SK-N-SH (cell line): ENCODE results near the gene LSS. TPM values are rescaled to one million over a fixed set of nuclear protein-coding genes. Genes with fewer than 3 reads are reported as not detected.

Experiments used
- CTCF ChIA-PET: fragments of 300-600, 350-600 bp; formaldehyde crosslinking; extraction: SDS; loops from one replicate; lab custom pipeline; 2021; lab: Yijun Ruan, JAX
- POLR2A ChIA-PET: fragments of 350-600 bp; sonication (Branson Sonifier 250); formaldehyde crosslinking; extraction: SDS; loops from one replicate; lab custom pipeline; 2020; ENCODE audit warnings: antibody characterized with exemption, inconsistent platforms; lab: Yijun Ruan, JAX
- DNase-seq: peaks from one replicate; pipeline ENCODE4 v3.0.0; 2012
- H2AFZ ChIP-seq: fragments of 200-600 bp; sonication (generic); 2 replicates; pipeline ENCODE4 v1.8.1; 2016; ENCODE audit warnings: antibody characterized with exemption, mild to moderate bottlenecking, low read depth
- H3F3A ChIP-seq: fragments of 200-600 bp; sonication (generic); replicated peaks from 2 replicates; pipeline ENCODE3; 2016; ENCODE audit warnings: antibody characterized with exemption, mild to moderate bottlenecking; ENCODE audit not compliant: insufficient read depth
- H3K27ac ChIP-seq, 2 experiments: fragments of 200-500 bp in 1 of 2; fragments of 200-600 bp in 1 of 2; sonication (Bioruptor generic) in 1 of 2; sonication (generic), shearing (Covaris generic) in 1 of 2; 2 replicates each; pipeline versions ENCODE4 v1.5.1 to v1.6.1; 2014 to 2016; ENCODE audit warnings: low read depth in 2 of 2, inconsistent platforms in 1 of 2, low read length in 1 of 2, mild to moderate bottlenecking in 1 of 2, mixed read lengths in 1 of 2
- H3K27me3 ChIP-seq: fragments of 200-600 bp; sonication (generic), shearing (Covaris generic); 2 replicates; pipeline ENCODE4 v1.6.1; 2016; ENCODE audit warnings: mixed run types; ENCODE audit not compliant: insufficient read depth
- H3K36me3 ChIP-seq, 2 experiments: fragments of 200-500 bp in 1 of 2; fragments of 200-600 bp in 1 of 2; sonication (Bioruptor generic) in 1 of 2; sonication (generic) in 1 of 2; replicated peaks in 1 of 2; 2 replicates each; pipeline versions ENCODE3 to v1.5.1; 2014 to 2016; ENCODE audit warnings: low read length in 1 of 2, mild to moderate bottlenecking in 1 of 2; ENCODE audit not compliant: insufficient read depth in 2 of 2, control insufficient read depth in 1 of 2
- H3K4me1 ChIP-seq, 2 experiments: fragments of 200-500 bp in 1 of 2; fragments of 200-600 bp in 1 of 2; sonication (Bioruptor generic) in 1 of 2; sonication (generic), shearing (Covaris generic) in 1 of 2; 2 replicates each; pipeline versions ENCODE4 v1.5.1 to v1.6.1; 2014 to 2016; ENCODE audit warnings: low read depth in 1 of 2, low read length in 1 of 2, mixed run types in 1 of 2; ENCODE audit not compliant: insufficient read depth in 2 of 2, control insufficient read depth in 1 of 2
- H3K4me2 ChIP-seq: fragments of 200-600 bp; sonication (generic), shearing (Covaris generic); 2 replicates; pipeline ENCODE4 v1.6.1; 2017; ENCODE audit warnings: mixed run types
- H3K4me3 ChIP-seq, 2 experiments: fragments of 200-500 bp in 1 of 2; fragments of 200-600 bp in 1 of 2; sonication (Bioruptor generic) in 1 of 2; sonication (generic), shearing (Covaris generic) in 1 of 2; 2 replicates each; pipeline versions ENCODE4 v1.5.1 to v1.8.1; 2014 to 2016; ENCODE audit warnings: low read depth in 2 of 2, inconsistent platforms in 1 of 2, low read length in 1 of 2, mild to moderate bottlenecking in 1 of 2, mixed read lengths in 1 of 2, moderate library complexity in 1 of 2
- H3K79me2 ChIP-seq: fragments of 200-600 bp; sonication (generic); 2 replicates; pipeline ENCODE4 v1.8.1; 2017; ENCODE audit warnings: mild to moderate bottlenecking; ENCODE audit not compliant: insufficient read depth
- H3K9ac ChIP-seq: fragments of 200-600 bp; sonication (generic); 2 replicates; pipeline ENCODE4 v1.6.1; 2017; ENCODE audit warnings: mixed run types
- H3K9me2 ChIP-seq: fragments of 200-600 bp; sonication (generic); 2 replicates; pipeline ENCODE4 v1.6.1; 2017; ENCODE audit warnings: mixed run types
- H3K9me3 ChIP-seq: fragments of 200-600 bp; sonication (generic); 2 replicates; pipeline ENCODE4 v1.6.1; 2017; ENCODE audit warnings: mixed run types, mild to moderate bottlenecking, moderate library complexity
- H4K20me1 ChIP-seq: fragments of 200-600 bp; sonication (generic); 2 replicates; pipeline ENCODE4 v1.6.1; 2017; ENCODE audit warnings: mild to moderate bottlenecking, mixed run types; ENCODE audit not compliant: insufficient read depth
- CHD2 ChIP-seq: fragments of 150-350 bp; IDR thresholded peaks from 2 replicates; pipeline ENCODE4 v1.6.1; 2018; ENCODE audit warnings: low read length; ENCODE audit not compliant: partially characterized antibody
- EP300 ChIP-seq, 2 experiments: IDR thresholded peaks; 2 replicates each; pipeline versions ENCODE4 v1.4.0 to v1.6.1; 2012; ENCODE audit warnings: borderline replicate concordance in 1 of 2, low read depth in 1 of 2, low read length in 1 of 2
- FOSL2 ChIP-seq: IDR thresholded peaks from 2 replicates; pipeline ENCODE4 v1.4.0; 2012; ENCODE audit warnings: low read depth, mild to moderate bottlenecking, moderate library complexity, borderline replicate concordance
- FOXM1 ChIP-seq: IDR thresholded peaks from 2 replicates; pipeline ENCODE4 v1.4.0; 2012; ENCODE audit warnings: low read depth, mild to moderate bottlenecking
- JUND ChIP-seq: IDR thresholded peaks from 2 replicates; pipeline ENCODE4 v1.4.0; 2012
- MEF2A ChIP-seq: IDR thresholded peaks from 2 replicates; pipeline ENCODE4 v1.4.0; 2012; ENCODE audit warnings: low read depth, borderline replicate concordance
- MXI1 ChIP-seq: IDR thresholded peaks from 2 replicates; pipeline ENCODE4 v1.6.1; 2012; ENCODE audit warnings: mild to moderate bottlenecking, low read depth, low read length, improper control_type of control experiment
- POLR2AphosphoS5 ChIP-seq: IDR thresholded peaks from 2 replicates; pipeline ENCODE4 v1.6.1; 2012; ENCODE audit warnings: low read depth, low read length
- RAD21 ChIP-seq: IDR thresholded peaks from 2 replicates; pipeline ENCODE4 v1.6.1; 2012; ENCODE audit warnings: mild to moderate bottlenecking, low read length
- RCOR1 ChIP-seq: fragments of 150-350 bp; IDR thresholded peaks from 2 replicates; pipeline ENCODE4 v1.6.1; 2017; ENCODE audit warnings: antibody characterized with exemption, low read length
- SMC3 ChIP-seq: IDR thresholded peaks from 2 replicates; pipeline ENCODE4 v1.6.1; 2012; ENCODE audit warnings: low read depth, low read length, improper control_type of control experiment
- YY1 ChIP-seq: IDR thresholded peaks from 2 replicates; pipeline ENCODE4 v1.4.0; 2012; ENCODE audit warnings: low read depth, mild to moderate bottlenecking
- WGBS: methylation state at CpG from one replicate; pipeline ENCODE4 v1.1.6; 2017; ENCODE audit warnings: low lambda C conversion rate; 5-methylcytosine and 5-hydroxymethylcytosine counted together
- polyA plus RNA-seq, 3 experiments: library from polyadenylated mRNA; depleted of rRNA; stranded (reverse); fragments of >200 nt; gene quantifications; 2 replicates each; pipeline ENCODE4 v1.2.3, GENCODE V29; 2012
- TF ChIP-seq, protein P1 (sequence below): fragments of 150-350 bp; IDR thresholded peaks from 2 replicates; pipeline ENCODE4 v1.6.1; 2016; ENCODE audit warnings: mild to moderate bottlenecking, low read depth, low read length
- TF ChIP-seq, protein P2 (sequence below): IDR thresholded peaks from 2 replicates; pipeline ENCODE4; 2012
- TF ChIP-seq, protein P3 (sequence below): IDR thresholded peaks from 2 replicates; pipeline ENCODE4 v1.6.1; 2012; ENCODE audit warnings: mild to moderate bottlenecking, low read depth, low read length, moderate library complexity
- TF ChIP-seq, protein P4 (sequence below): fragments of 150-350 bp; IDR thresholded peaks from 2 replicates; pipeline ENCODE4 v1.6.1; 2017; ENCODE audit warnings: antibody characterized with exemption, low read length, low read depth, borderline replicate concordance

LSS gene
- polyA plus RNA-seq, 1 of the 3 experiments (the other 2 are of a cell fraction) = 38.7 TPM

DNA sequence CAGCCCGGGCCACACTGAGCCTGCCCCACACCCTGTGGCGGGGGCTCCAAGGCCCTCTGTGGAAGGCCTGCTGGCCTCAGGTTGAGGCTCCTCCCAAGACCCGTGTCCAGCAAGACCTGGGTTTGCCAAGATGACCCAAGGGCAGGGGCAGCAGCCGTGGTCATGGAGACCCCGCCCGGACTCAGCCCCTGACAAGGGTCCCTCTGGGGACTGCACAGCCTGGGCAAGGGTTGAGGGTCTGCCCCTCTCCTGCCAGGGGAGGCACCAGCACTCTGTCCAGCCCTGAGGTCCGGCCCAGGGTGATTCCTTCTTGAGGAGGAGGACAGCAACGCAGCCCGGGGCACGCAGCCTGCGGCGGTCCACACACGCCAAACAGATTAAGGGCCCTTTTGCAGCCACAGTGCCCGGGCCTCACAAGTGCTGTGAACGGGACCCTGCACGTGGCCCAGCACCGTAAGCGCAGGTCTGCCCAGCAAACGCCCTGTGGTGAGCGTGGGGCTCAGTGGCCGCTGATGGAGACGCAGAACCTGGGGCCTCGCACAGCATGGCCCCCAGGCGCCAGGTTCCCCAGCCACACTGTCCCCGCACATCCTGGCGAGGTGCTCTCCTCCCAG, 47.7 kb downstream of the LSS start:
- Histone ChIP-seq H3K9me2 (no peaks in the 10 kb centered on the region), H4K20me1 (no peaks in the 10 kb centered on the region), H2AFZ (no peak overlapping the region), H3K79me2 (no peaks in the 10 kb centered on the region), H3K27ac (no peak overlapping the region), H3K4me1 (peaks cover 0 to 6% of the 10 kb centered on the region in 2 experiments; a peak in 1 of 4 replicates), H3K4me3 (no peak overlapping the region), H3K36me3 (no peaks in the 10 kb centered on the region), H3F3A (peaks cover 2% of the 10 kb centered on the region), H3K27me3 (no peaks in the 10 kb centered on the region), H3K9me3 (no peaks in the 10 kb centered on the region), H3K4me2 (no peak overlapping the region), H3K9ac (no peak overlapping the region)
- no peak for DNase-seq
- no peak for TF ChIP-seq JUND
- TF ChIP-seq, protein P1, sequence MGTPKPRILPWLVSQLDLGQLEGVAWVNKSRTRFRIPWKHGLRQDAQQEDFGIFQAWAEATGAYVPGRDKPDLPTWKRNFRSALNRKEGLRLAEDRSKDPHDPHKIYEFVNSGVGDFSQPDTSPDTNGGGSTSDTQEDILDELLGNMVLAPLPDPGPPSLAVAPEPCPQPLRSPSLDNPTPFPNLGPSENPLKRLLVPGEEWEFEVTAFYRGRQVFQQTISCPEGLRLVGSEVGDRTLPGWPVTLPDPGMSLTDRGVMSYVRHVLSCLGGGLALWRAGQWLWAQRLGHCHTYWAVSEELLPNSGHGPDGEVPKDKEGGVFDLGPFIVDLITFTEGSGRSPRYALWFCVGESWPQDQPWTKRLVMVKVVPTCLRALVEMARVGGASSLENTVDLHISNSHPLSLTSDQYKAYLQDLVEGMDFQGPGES = no peak
- TF ChIP-seq CHD2 = no peak
- no peak for TF ChIP-seq POLR2AphosphoS5
- TF ChIP-seq, protein P2, sequence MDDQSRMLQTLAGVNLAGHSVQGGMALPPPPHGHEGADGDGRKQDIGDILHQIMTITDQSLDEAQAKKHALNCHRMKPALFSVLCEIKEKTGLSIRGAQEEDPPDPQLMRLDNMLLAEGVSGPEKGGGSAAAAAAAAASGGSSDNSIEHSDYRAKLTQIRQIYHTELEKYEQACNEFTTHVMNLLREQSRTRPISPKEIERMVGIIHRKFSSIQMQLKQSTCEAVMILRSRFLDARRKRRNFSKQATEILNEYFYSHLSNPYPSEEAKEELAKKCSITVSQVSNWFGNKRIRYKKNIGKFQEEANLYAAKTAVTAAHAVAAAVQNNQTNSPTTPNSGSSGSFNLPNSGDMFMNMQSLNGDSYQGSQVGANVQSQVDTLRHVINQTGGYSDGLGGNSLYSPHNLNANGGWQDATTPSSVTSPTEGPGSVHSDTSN = no peak
- ChIA-PET CTCF (interaction anchor here (0.7 kb wide), 1 partner anchor 37 kb away, joined by 3 read pairs; no protein-coding TSS in a partner anchor), POLR2A (no interaction called here)
- WGBS = 76% methylated on average over 9 of the region's 26 CpGs

GRCh38 chr21:46180079-46180722, 48.4 kb downstream of the LSS start:
- no peaks in the 10 kb centered on the region for H3K9me2 ChIP-seq
- 84% methylated on average over 20 of the region's 24 CpGs for WGBS
- POLR2A ChIA-PET = no interaction called here

More at GRCh38 chr21:46180079-46180722, 48.4 kb downstream of the LSS start:
- Histone ChIP-seq H3K27ac (no peak overlapping the region), H3K4me1 (peaks cover 0 to 6% of the 10 kb centered on the region in 2 experiments; a peak in 1 of 4 replicates), H3K9ac (no peak overlapping the region), H2AFZ (no peak overlapping the region), H3F3A (peaks cover 4% of the 10 kb centered on the region), H3K79me2 (no peaks in the 10 kb centered on the region), H3K4me3 (no peak overlapping the region), H3K9me3 (no peaks in the 10 kb centered on the region), H3K4me2 (no peak overlapping the region), H4K20me1 (no peaks in the 10 kb centered on the region), H3K27me3 (no peaks in the 10 kb centered on the region), H3K36me3 (no peaks in the 10 kb centered on the region)
- CTCF ChIA-PET = no interaction called here
- no peak for DNase-seq
- no peak for TF ChIP-seq RCOR1
- TF ChIP-seq, protein P3, sequence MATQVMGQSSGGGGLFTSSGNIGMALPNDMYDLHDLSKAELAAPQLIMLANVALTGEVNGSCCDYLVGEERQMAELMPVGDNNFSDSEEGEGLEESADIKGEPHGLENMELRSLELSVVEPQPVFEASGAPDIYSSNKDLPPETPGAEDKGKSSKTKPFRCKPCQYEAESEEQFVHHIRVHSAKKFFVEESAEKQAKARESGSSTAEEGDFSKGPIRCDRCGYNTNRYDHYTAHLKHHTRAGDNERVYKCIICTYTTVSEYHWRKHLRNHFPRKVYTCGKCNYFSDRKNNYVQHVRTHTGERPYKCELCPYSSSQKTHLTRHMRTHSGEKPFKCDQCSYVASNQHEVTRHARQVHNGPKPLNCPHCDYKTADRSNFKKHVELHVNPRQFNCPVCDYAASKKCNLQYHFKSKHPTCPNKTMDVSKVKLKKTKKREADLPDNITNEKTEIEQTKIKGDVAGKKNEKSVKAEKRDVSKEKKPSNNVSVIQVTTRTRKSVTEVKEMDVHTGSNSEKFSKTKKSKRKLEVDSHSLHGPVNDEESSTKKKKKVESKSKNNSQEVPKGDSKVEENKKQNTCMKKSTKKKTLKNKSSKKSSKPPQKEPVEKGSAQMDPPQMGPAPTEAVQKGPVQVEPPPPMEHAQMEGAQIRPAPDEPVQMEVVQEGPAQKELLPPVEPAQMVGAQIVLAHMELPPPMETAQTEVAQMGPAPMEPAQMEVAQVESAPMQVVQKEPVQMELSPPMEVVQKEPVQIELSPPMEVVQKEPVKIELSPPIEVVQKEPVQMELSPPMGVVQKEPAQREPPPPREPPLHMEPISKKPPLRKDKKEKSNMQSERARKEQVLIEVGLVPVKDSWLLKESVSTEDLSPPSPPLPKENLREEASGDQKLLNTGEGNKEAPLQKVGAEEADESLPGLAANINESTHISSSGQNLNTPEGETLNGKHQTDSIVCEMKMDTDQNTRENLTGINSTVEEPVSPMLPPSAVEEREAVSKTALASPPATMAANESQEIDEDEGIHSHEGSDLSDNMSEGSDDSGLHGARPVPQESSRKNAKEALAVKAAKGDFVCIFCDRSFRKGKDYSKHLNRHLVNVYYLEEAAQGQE = no peak
- no peak for TF ChIP-seq FOXM1
- TF ChIP-seq FOSL2 = no peak
- no peak for TF ChIP-seq RAD21
- TF ChIP-seq MEF2A = no peak
- TF ChIP-seq YY1 = no peak
- no peak for TF ChIP-seq SMC3
- TF ChIP-seq, protein P4, sequence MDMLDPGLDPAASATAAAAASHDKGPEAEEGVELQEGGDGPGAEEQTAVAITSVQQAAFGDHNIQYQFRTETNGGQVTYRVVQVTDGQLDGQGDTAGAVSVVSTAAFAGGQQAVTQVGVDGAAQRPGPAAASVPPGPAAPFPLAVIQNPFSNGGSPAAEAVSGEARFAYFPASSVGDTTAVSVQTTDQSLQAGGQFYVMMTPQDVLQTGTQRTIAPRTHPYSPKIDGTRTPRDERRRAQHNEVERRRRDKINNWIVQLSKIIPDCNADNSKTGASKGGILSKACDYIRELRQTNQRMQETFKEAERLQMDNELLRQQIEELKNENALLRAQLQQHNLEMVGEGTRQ = no peak
- no peak for TF ChIP-seq EP300 (IDR thresholded peaks at IDR 0.05; ENCODE audit: borderline replicate concordance in 1 of 2, low read depth in 1 of 2, low read length in 1 of 2)
- no peak for TF ChIP-seq MXI1
